ENCODE results near the gene LYL1.

LYL1 gene

DNA sequence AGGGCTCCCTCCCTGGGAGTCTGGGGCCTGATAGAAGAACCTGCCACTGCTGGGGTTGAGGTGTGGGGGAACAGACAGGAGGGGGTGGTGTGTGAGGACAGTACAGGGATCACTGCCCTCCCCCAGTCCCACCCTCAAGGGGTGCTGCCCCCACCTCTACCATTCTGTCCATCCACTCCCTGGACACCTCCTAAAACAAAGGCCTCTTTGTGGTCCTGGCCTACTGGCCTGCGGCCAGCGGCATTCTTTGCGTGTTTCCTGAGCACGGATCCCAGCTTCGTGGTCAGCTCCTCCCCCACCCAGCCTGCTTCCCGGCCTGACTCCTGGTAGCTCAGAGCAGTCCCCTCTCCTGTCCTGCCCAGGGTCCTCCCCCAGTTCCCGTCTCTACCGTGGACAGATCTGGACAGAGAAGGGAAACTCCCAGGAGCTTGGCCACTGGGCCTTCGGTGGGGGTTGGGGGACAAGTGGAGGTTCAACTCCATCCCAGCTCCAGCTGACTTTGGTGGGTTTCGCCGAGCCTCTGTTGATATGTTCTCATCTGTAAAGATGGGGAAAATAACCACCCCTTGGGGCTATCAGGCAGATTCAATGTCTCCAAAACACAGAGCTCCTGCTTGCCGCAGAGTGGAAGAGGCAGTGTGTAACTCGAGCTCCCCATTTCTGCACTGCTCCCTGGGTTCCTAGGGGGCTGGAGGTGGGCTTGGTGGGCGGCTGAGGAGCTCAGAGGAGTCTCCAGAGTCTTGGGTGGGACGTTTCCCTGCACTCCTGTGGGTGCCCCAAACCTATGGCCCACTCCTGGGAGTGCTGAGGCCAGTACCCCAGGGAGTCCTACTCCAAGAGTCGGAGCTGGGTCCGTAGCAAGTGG, 48.7 kb downstream of the LYL1 start:
- no peak for DNase-seq

DNA sequence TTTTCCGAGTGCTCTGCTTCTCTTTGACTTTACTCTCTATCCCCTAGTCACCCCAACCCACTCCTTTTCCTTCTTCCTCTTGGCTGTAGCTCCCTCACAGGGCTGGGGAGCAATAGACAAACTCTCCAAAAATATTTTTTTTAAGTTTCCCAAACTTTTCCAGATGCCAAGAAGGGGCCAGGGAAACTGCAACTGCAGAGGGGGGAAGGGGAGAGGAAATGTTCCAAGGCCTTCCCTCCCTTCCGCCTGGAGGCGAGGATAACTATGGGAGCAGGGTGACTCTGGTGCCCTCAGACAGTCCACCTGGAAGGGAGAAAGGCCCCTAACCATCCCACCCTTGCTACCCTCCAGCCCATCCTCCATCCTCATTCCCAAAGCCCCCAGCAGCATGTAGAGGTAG, 49.4 kb downstream of the LYL1 start:
- DNase-seq = no peak

- no peak for DNase-seq
Measured at GRCh38 chr19:13052447-13053175, 50.0 kb downstream of the LYL1 start.

DNA sequence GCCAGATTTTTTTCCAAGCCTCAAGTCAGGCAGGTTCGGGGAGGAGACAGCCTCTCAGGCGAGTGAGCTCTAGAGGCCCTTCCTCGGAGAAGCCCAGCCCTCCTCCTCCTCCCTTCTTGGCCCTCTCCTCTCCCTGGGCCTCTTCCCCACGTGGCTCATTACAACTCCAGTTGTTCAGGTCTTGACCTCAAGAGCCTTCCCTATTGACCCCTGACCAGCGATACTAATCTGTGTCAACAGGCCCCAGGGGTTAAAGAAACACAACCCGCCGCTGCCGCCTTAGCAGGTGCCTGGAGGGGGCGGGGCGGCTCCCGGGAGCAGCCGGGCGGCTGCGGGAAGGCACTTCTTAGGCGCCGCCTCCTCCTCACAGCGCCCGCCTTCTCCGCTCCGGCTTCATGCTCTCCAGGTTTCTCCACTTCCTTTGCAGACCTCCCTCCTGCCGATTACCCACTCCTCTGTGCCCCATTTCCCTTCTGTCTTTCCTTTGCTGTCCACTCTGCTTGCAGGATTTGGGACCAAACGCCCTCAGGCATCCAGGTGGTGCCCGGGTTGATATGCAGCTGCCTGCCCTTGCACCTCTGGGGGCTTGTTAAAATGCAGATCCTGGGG, 51.0 kb downstream of the LYL1 start:
- peak; percentile 40 for DNase-seq

DNA sequence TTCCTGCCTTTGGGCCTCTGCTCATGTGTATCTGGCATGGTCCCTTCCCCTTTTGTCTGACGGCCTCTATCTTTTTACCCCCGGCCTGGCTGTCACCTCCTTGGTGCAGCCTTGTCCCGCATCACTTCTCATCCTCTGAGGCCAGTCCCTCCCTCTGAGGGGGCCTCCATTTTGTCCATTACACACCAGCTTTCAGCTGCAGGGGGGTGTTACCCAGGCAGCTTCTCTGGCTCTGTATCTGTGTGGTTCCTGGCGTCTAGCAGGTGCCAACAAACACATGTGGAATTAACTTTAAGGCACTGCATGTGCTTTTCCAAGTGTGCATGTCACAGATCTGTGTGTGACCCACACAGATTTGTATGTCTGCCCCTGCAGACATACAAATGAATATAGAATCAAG, 52.4 kb downstream of the LYL1 start:
- no peak for DNase-seq
